Neural cell (in vitro differentiated cells): ENCODE measurements around the gene MOB3A. TPM values are rescaled to one million over a fixed set of nuclear protein-coding genes. Genes with fewer than 3 reads are reported as not detected.

Experiments used
- H2AFZ ChIP-seq: fragments of 200-600, 300-800 bp; sonication (generic), shearing (Covaris generic); 2 replicates; pipeline ENCODE4 v1.6.0; 2014; ENCODE audit warnings: low read depth, mild to moderate bottlenecking, antibody characterized with exemption, low read length, moderate library complexity
- H3F3A ChIP-seq: fragments of 200-600 bp; shearing (Covaris generic); 2 replicates; pipeline ENCODE4 v1.6.1; 2016; ENCODE audit warnings: mild to moderate bottlenecking, moderate library complexity, mixed read lengths, antibody characterized with exemption, low read length; ENCODE audit not compliant: insufficient read depth, poor library complexity, severe bottlenecking
- H3K27ac ChIP-seq: fragments of 200-600, 300-800 bp; sonication (generic), shearing (Covaris generic); 2 replicates; pipeline ENCODE4 v1.5.1; 2014; ENCODE audit warnings: mild to moderate bottlenecking, low read length, moderate library complexity
- H3K27me3 ChIP-seq: fragments of 300-800, 200-600 bp; sonication (generic), shearing (Covaris generic); 2 replicates; pipeline ENCODE4 v1.6.0; 2014; ENCODE audit warnings: mild to moderate bottlenecking, low read depth, low read length, moderate library complexity; ENCODE audit not compliant: insufficient read depth
- H3K36me3 ChIP-seq: fragments of 300-800, 200-600 bp; sonication (generic), shearing (Covaris generic); 2 replicates; pipeline ENCODE4 v1.5.1; 2014; ENCODE audit warnings: mild to moderate bottlenecking, antibody characterized with exemption, low read length, moderate library complexity; ENCODE audit not compliant: insufficient read depth
- H3K4me2 ChIP-seq: fragments of 300-800, 200-600 bp; sonication (generic), shearing (Covaris generic); 2 replicates; pipeline ENCODE4 v1.6.0; 2014; ENCODE audit warnings: mild to moderate bottlenecking, low read length
- H3K4me3 ChIP-seq: fragments of 300-800, 200-600 bp; sonication (generic), shearing (Covaris generic); 2 replicates; pipeline ENCODE4 v1.5.1; 2014; ENCODE audit warnings: mild to moderate bottlenecking, low read length, moderate library complexity
- H3K79me2 ChIP-seq: fragments of 200-600 bp; shearing (Covaris generic); replicated peaks from 2 replicates; pipeline ENCODE4 v1.6.0; 2014; ENCODE audit warnings: mild to moderate bottlenecking, low read length, moderate library complexity; ENCODE audit not compliant: insufficient read depth
- H3K9ac ChIP-seq: fragments of 300-800, 200-600 bp; sonication (generic), shearing (Covaris generic); 2 replicates; pipeline ENCODE4 v1.6.1; 2016; ENCODE audit warnings: mild to moderate bottlenecking, low read length, mixed read lengths
- H3K9me2 ChIP-seq: fragments of 200-600 bp; shearing (Covaris generic); 2 replicates; pipeline ENCODE4 v1.6.1; 2016; ENCODE audit warnings: mild to moderate bottlenecking, low read length, mixed read lengths; ENCODE audit not compliant: insufficient read depth
- H3K9me3 ChIP-seq: fragments of 200-600, 300-800 bp; sonication (generic), shearing (Covaris generic); 2 replicates; pipeline ENCODE4 v1.6.1; 2016; ENCODE audit warnings: mild to moderate bottlenecking, mixed run types, low read length, moderate library complexity, mixed read lengths
- H4K20me1 ChIP-seq: fragments of 200-600 bp; shearing (Covaris generic); 2 replicates; pipeline ENCODE4 v1.6.1; 2016; ENCODE audit warnings: mild to moderate bottlenecking, mixed run types; ENCODE audit not compliant: insufficient read depth
- CTCF ChIP-seq: fragments of 450-650 bp; IDR thresholded peaks from 2 replicates; pipeline ENCODE4 v1.5.1; 2014; ENCODE audit warnings: antibody characterized with exemption, mild to moderate bottlenecking, moderate library complexity; ENCODE audit not compliant: poor library complexity, severe bottlenecking
- EP300 ChIP-seq: fragments of 450-650 bp; conservative IDR thresholded peaks from 2 replicates; pipeline ENCODE4 v1.6.1; 2014; ENCODE audit warnings: antibody characterized with exemption, mild to moderate bottlenecking, moderate library complexity; ENCODE audit not compliant: poor library complexity, severe bottlenecking
- EZH2 ChIP-seq: fragments of 200-600, 300-800 bp; shearing (Covaris generic), sonication (generic); IDR thresholded peaks from 2 replicates; pipeline ENCODE4 v1.6.1; 2014; ENCODE audit warnings: antibody characterized with exemption, low read length, borderline replicate concordance, mild to moderate bottlenecking; ENCODE audit not compliant: insufficient read depth, poor library complexity, severe bottlenecking
- MXI1 ChIP-seq: fragments of 450-650 bp; conservative IDR thresholded peaks from 2 replicates; pipeline ENCODE4 v1.6.1; 2014; ENCODE audit warnings: antibody characterized with exemption, mild to moderate bottlenecking; ENCODE audit not compliant: poor library complexity, severe bottlenecking
- POLR2AphosphoS5 ChIP-seq: IDR thresholded peaks from 2 replicates; pipeline ENCODE4 v1.6.1; 2012
- RAD21 ChIP-seq: fragments of 450-650 bp; conservative IDR thresholded peaks from 2 replicates; pipeline ENCODE4 v1.6.1; 2014; ENCODE audit warnings: antibody characterized with exemption, mild to moderate bottlenecking, moderate library complexity
- REST ChIP-seq: IDR thresholded peaks from 2 replicates; pipeline ENCODE4 v1.6.1; 2012; ENCODE audit warnings: borderline replicate concordance
- SMC3 ChIP-seq: fragments of 450-650 bp; conservative IDR thresholded peaks from 2 replicates; pipeline ENCODE4 v1.6.1; 2014; ENCODE audit warnings: antibody characterized with exemption, mild to moderate bottlenecking, moderate library complexity; ENCODE audit not compliant: poor library complexity
- TAF1 ChIP-seq: IDR thresholded peaks from 2 replicates; pipeline ENCODE4 v1.6.1; 2012; ENCODE audit warnings: low read depth
- polyA plus RNA-seq: library from polyadenylated mRNA; depleted of rRNA; stranded (reverse); fragments of >200 nt; gene quantifications from 2 replicates; pipeline ENCODE4 v1.2.3, GENCODE V29; 2014

Gene MOB3A
- polyA plus RNA-seq, 1 donor from 2014 or later: 5.8 TPM

GRCh38 chr19:2109046-2109864, 13.1 kb upstream of the MOB3A start:
- Histone ChIP-seq H2AFZ (no peak overlapping the region), H3K27me3 (no peaks in the 10 kb centered on the region), H3K4me3 (no peak overlapping the region), H3K9me3 (no peaks in the 10 kb centered on the region), H3K27ac (no peak overlapping the region), H3K9ac (no peak overlapping the region), H4K20me1 (no peaks in the 10 kb centered on the region), H3K79me2 (peaks cover 3% of the 10 kb centered on the region), H3K9me2 (no peaks in the 10 kb centered on the region), H3K36me3 (no peaks in the 10 kb centered on the region), H3K4me2 (no peak overlapping the region), H3F3A (no peaks in the 10 kb centered on the region)
- TF ChIP-seq CTCF (no peak), REST (no peak), RAD21 (no peak), SMC3 (no peak), EP300 (no peak), MXI1 (no peak), EZH2 (no peak)

GRCh38 chr19:2108251-2109016, 12.3 kb upstream of the MOB3A start:
- Histone ChIP-seq H3K36me3 (no peaks in the 10 kb centered on the region), H3K79me2 (peaks cover 7% of the 10 kb centered on the region), H3K9me3 (no peaks in the 10 kb centered on the region), H3F3A (no peaks in the 10 kb centered on the region), H2AFZ (no peak overlapping the region), H3K4me2 (no peak overlapping the region), H3K27ac (no peak overlapping the region), H4K20me1 (no peaks in the 10 kb centered on the region), H3K9ac (no peak overlapping the region), H3K27me3 (no peaks in the 10 kb centered on the region), H3K9me2 (no peaks in the 10 kb centered on the region), H3K4me3 (no peak overlapping the region)
- TF ChIP-seq EP300: no peak
- no peak for TF ChIP-seq CTCF
- no peak for TF ChIP-seq TAF1
- no peak for TF ChIP-seq REST
- no peak for TF ChIP-seq RAD21
- no peak for TF ChIP-seq SMC3
- no peak for TF ChIP-seq EZH2
- TF ChIP-seq POLR2AphosphoS5: no peak
- TF ChIP-seq MXI1: no peak
